Measurements from ENCODE around the gene SGMS1.
"Not testable (repeated sequence)": the region's sequence is repeated elsewhere in the genome, so short reads cannot be mapped to it uniquely, and the experiment has no call there.

Gene SGMS1

DNA sequence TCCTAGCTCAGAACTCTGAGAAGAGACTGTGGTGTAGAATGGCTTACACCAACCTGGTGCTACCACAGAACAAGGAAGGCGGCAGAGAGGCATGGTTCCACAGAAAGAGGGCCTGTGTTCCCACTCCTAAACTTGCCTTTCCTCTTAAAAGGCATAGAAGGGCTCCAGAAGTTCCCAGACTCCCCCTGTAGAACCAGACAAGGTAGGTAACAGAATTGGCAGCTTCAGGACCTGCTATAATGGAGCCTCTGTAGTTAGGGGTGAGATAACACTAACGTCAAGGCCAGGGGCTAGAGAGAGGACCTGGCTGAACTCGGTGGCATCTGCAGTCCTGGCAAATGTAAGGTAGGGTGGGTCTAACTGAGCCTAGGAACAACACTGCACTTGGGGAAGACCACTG is 26.7 kb upstream of the SGMS1 start:
- Histone ChIP-seq H3K9me3 (no peaks in the 10 kb centered on the region), H3K4me3 (no peak overlapping the region), H3K27me3 (ENCODE audit: low read depth) (peaks cover 10% of the 10 kb centered on the region), H3K36me3 (replicated peaks) (no peaks in the 10 kb centered on the region), H3K4me1 (no peaks in the 10 kb centered on the region)
- DNase-seq (ENCODE audit: low spot score in 2 of 2), result no peak
- in situ Hi-C loops (cut with MboI; ENCODE audit: low sequenced_read_pairs), result no loop called here

DNA sequence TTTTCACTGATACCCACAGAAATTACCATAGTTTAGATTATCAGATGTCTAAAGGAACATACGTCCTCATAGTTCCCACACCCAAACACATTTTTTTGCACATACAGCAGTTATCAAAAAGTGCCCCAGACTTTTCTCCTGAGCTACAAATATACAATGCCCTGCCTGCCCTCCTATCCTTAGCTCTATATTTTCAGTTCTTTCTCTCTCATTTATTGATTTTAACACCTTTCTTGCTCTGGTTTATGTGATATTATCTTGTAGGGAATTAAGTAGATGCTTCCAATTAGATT is 25.1 kb upstream of the SGMS1 start:
- no peaks in the 10 kb centered on the region; the same call in 1 of the 2 replicates for H3K27me3 ChIP-seq (ENCODE audit: low read depth)
- H3K36me3 ChIP-seq (replicated peaks), result no peaks in the 10 kb centered on the region
- in situ Hi-C loops (cut with MboI; ENCODE audit: low sequenced_read_pairs), result no loop called here
- no peaks in the 10 kb centered on the region for H3K9me3 ChIP-seq
- H3K4me1 ChIP-seq, result no peaks in the 10 kb centered on the region
- H3K4me3 ChIP-seq, result no peak overlapping the region
- DNase-seq (ENCODE audit: low spot score in 2 of 2), result no peak

DNA sequence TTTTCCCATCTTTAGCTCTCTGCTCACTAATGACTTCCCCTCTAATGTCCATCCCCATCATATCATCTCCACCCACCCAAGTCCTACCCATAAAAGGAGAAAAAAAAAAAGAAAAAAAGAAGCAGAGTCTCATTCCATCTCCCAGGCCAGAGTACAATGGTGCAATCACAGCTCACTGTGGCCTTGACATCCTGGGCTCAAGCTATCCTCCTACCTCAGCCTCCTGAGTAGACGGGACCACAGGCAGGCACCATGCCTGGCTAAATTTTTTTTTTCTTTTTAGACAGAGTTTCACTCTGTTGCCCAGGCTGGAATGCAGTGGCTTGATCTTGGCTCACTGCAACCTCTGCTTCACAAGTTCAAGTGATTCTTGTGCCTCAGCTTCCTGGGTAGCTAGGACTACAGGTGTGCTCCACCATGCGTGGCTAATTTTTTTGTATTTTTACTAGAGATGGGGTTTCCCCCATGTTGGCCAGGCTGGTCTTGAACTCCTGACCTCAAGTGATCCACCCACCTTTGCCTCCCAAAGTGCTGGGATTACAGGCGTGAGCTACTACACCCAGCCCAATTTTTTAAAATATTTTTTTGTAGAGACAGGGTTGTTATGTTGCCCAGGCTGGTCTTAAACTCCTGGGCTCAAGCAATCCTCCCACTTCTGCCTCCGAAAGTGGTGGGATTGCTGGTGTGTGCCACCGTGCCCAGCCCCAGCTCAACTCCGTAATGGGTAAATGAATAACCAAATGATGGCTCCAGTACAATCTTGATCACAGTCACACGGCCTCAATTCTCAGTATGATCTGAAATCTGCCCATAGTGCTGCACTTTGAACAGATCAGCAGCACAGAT is 24.6 kb upstream of the SGMS1 start:
- Histone ChIP-seq H3K36me3 (replicated peaks) (no peaks in the 10 kb centered on the region), H3K4me1 (no peaks in the 10 kb centered on the region), H3K27me3 (ENCODE audit: low read depth) (no peaks in the 10 kb centered on the region; the same call in 1 of the 2 replicates), H3K9me3 (no peaks in the 10 kb centered on the region), H3K4me3 (no peak overlapping the region)
- DNase-seq (ENCODE audit: low spot score in 2 of 2), result no peak
- in situ Hi-C loops (cut with MboI; ENCODE audit: low sequenced_read_pairs), result no loop called here

DNA sequence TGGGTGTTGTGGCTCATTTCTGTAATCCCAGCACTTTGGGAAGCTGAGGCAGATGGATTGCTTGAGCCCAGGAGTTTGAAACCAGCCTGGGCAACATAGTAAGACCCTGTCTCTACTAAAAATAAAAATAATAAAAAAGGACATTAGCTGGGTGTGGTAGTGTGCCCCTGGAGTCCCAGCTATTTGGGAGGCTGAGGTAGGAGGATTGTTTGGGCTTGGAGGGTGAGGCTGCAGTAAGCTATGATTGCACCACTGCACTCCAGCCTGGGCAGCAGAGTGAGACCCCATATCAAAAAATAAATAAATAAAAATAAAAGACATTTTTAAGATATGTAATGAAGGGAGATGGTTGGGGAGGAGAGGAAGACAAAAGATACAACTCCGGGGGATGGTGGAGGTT is 23.6 kb upstream of the SGMS1 start:
- DNase-seq (ENCODE audit: low spot score in 2 of 2); H3K9me3 ChIP-seq; H3K36me3 ChIP-seq (replicated peaks); H3K4me1 ChIP-seq; H3K4me3 ChIP-seq; H3K27me3 ChIP-seq (ENCODE audit: low read depth); in situ Hi-C loops (cut with MboI; ENCODE audit: low sequenced_read_pairs): not testable (repeated sequence)

DNA sequence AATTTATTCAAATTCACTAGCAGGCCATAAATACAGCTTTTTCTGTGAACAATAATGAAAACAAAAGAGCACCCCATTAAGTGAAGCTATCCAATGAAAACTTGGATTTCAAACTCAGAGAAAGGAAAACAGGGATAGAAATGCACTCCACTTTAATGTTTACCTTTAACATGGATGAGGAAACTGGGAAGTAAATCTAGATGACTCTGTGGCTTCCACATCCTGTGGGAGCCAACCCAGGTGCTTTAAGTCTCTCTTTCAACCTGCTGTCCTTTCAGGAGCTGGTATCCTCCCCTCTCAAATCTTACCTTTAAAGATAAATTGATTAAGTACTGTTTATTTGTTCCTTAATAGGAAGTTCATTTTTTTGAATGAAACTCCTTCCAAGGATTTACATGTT is 21.5 kb upstream of the SGMS1 start:
- H3K9me3 ChIP-seq, result no peaks in the 10 kb centered on the region
- H3K4me1 ChIP-seq, result no peaks in the 10 kb centered on the region
- DNase-seq (ENCODE audit: low spot score in 2 of 2), result no peak
- in situ Hi-C loops (cut with MboI; ENCODE audit: low sequenced_read_pairs), result no loop called here
- no peak overlapping the region for H3K4me3 ChIP-seq
- no peaks in the 10 kb centered on the region; the same call in 1 of the 2 replicates for H3K27me3 ChIP-seq (ENCODE audit: low read depth)
- H3K36me3 ChIP-seq (replicated peaks), result no peaks in the 10 kb centered on the region

DNA sequence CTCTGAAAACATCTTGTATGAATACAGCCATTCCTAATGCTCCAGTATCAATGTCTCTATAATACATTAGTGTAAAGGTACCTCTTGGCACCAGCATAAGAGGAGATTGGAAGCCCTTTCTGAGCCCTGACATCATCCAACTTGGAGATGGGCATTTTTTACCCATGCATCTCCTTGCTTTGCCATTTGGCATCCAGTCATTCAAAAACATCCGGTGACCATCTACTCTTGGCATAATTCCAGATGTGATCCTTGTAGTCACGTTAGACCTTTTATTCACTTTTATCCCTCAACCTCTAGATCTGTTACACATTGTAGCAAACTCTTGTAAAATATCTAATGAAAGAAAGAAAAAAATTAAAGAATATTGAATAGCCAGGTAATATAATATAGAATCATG is 17.9 kb upstream of the SGMS1 start:
- no peak for DNase-seq (ENCODE audit: low spot score in 2 of 2)

DNA sequence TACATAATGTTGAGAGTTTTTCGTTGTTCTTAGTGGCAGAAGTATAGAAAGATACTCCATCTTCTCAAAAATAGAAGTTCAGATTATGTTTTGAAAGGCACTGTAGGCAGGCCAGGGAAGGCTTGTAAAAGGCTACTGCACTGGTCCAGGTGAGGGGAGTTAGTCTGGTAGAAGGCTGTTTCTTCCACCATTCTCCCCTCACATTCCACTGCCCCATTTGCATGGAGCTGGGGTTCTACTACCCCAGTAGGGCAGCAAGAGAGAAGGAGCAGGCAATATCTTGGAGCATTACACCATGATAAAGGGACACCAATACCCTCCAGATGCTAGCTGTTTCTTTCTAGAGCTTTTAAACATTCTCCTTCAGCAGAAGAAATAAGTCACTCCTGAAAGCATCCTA is 16.5 kb upstream of the SGMS1 start:
- H3K9me3 ChIP-seq, result no peaks in the 10 kb centered on the region
- H3K4me1 ChIP-seq, result no peaks in the 10 kb centered on the region; the same call in 1 of the 2 replicates
- peaks cover 3% of the 10 kb centered on the region; the same call in 1 of the 2 replicates for H3K27me3 ChIP-seq (ENCODE audit: low read depth)
- in situ Hi-C loops (cut with MboI; ENCODE audit: low sequenced_read_pairs), result no loop called here
- no peak overlapping the region for H3K4me3 ChIP-seq
- no peaks in the 10 kb centered on the region for H3K36me3 ChIP-seq (replicated peaks)
- no peak for DNase-seq (ENCODE audit: low spot score in 2 of 2)

More for the DNA sequence above, 17.9 kb upstream of the SGMS1 start:
- Histone ChIP-seq H3K27me3 (ENCODE audit: low read depth) (peaks cover 3% of the 10 kb centered on the region; the same call in 1 of the 2 replicates), H3K4me3 (no peak overlapping the region), H3K4me1 (no peaks in the 10 kb centered on the region; the same call in 1 of the 2 replicates), H3K36me3 (replicated peaks) (no peaks in the 10 kb centered on the region), H3K9me3 (no peaks in the 10 kb centered on the region)
- in situ Hi-C loops (cut with MboI; ENCODE audit: low sequenced_read_pairs), result no loop called here

DNA sequence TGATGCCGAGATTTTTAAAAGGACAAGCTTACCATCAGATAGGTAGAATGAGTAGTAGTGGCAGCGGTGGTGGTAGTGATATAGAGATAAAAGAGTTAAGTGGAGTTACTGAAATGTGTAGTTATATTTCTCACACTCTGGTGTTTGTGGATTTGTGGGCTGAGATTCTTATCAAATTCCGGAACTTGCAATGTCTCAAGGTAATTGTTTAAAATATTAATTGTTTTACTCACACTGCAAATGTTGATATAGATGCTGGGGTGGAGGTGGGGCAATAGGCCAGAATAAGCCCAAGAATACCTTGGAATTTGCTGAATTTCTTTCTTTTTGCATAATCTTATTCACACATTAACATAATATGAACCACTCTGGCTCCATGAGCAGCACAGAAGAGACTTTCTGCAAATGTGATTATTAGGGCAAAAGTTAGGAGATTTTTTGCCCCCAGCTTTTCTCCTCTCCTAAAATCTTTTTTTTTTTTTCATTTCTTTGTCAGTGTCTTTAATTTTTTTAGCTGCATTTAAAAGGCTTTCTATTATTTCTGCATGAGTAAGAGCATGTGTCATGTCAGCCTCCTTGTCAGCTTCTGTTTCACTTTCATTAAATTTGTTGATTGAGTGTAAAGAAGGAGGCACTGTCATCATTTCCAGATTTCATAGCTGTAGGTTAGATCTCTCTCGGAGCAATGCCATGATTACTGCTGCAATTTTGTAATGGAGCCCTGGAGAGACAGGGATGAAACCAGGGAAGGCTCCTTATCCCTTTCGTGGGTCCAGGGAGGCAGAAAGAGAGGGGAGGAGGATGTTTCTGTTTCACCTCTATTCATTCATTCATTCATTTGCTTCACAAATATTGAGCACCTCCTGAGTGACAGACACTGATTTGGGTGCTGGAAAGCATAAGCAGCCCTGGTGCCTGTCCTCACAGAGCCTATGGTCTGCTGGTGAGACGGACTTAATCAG is 13.1 kb upstream of the SGMS1 start:
- H3K27me3 ChIP-seq (ENCODE audit: low read depth), result 0 out of 2 replicates have a peak, but pooled peaks cover 3% of the 10 kb centered on the region
- no peaks in the 10 kb centered on the region for H3K9me3 ChIP-seq
- DNase-seq (ENCODE audit: low spot score in 2 of 2), result no peak
- H3K4me1 ChIP-seq, result no peaks in the 10 kb centered on the region; the same call in 1 of the 2 replicates
- no peaks in the 10 kb centered on the region for H3K36me3 ChIP-seq (replicated peaks)
- no peak overlapping the region for H3K4me3 ChIP-seq
- in situ Hi-C loops (cut with MboI; ENCODE audit: low sequenced_read_pairs), result no loop called here

DNA sequence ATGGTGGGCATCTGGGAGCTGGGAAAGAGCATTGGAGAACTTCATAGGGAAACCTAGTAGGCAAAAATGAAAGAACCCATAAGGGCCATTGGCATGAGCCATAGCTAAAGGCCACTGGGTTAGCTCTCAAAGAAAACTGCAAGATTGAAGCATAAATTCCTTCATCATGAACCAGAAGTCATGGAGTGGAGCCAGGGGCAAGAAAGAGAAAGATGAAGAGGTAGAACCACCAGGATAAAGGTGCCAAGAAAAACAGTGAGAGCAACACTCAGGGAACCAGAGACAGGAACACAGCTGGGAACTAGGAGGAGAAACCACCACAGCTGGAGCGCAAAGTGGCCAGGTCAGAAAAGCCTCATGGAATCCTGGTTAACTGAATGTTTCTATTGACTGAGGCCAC is 11.5 kb upstream of the SGMS1 start:
- Histone ChIP-seq H3K36me3 (replicated peaks) (no peaks in the 10 kb centered on the region), H3K27me3 (ENCODE audit: low read depth) (0 out of 2 replicates have a peak, but pooled peaks cover 3% of the 10 kb centered on the region), H3K4me3 (no peak overlapping the region), H3K4me1 (no peaks in the 10 kb centered on the region; the same call in 1 of the 2 replicates), H3K9me3 (no peaks in the 10 kb centered on the region)
- no peak for DNase-seq (ENCODE audit: low spot score in 2 of 2)
- in situ Hi-C loops (cut with MboI; ENCODE audit: low sequenced_read_pairs), result no loop called here

DNA sequence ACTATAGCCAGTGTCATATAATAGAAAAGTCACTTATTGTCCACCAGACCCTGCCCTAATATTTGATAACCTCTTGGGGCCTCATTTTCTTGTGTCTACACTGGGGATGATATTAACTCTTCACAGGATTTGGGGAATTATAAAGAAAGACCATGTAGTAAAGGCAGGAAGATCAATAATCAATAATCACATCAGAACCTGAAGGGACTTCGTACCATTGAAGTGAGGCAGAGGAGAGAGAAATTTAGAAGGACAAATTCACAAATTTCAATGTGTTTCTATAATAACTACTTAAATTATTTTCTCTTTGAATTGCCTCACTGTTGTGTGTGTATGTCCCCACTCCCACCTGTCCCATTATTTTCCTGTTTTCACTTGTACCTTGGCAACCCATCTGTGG is 10.7 kb upstream of the SGMS1 start:
- H3K27me3 ChIP-seq (ENCODE audit: low read depth), result no peaks in the 10 kb centered on the region
- in situ Hi-C loops (cut with MboI; ENCODE audit: low sequenced_read_pairs), result no loop called here
- H3K4me1 ChIP-seq, result no peaks in the 10 kb centered on the region; the same call in 1 of the 2 replicates
- DNase-seq (ENCODE audit: low spot score in 2 of 2), result no peak
- no peaks in the 10 kb centered on the region for H3K36me3 ChIP-seq (replicated peaks)
- no peaks in the 10 kb centered on the region for H3K9me3 ChIP-seq
- H3K4me3 ChIP-seq, result no peak overlapping the region

DNA sequence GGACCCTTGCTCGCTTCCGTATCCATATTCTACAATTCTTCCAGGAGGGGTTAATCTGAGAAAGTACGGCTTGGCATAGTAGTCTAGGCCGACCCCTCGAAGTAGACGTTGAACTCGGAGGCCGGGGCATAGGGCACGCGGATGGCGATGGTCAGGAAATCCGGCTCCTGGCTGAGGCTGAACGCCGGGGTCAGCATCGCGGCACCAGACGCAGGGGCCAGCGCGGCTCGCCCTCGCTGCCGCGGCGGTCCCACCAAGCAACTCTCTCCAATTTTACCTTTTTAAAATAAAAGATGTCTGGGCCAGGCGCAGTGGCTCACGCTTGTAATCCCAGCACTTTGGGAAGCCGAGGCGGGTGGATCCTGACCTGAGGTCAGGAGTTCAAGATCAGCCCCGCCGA is 7.3 kb upstream of the SGMS1 start:
- Histone ChIP-seq H3K27me3 (ENCODE audit: low read depth) (no peaks in the 10 kb centered on the region), H3K4me1 (peaks cover 3% of the 10 kb centered on the region; the same call in 1 of the 2 replicates), H3K9me3 (no peaks in the 10 kb centered on the region), H3K36me3 (replicated peaks) (no peaks in the 10 kb centered on the region), H3K4me3 (no peak overlapping the region)
- DNase-seq (ENCODE audit: low spot score in 2 of 2), result no peak
- in situ Hi-C loops (cut with MboI; ENCODE audit: low sequenced_read_pairs), result no loop called here

DNA sequence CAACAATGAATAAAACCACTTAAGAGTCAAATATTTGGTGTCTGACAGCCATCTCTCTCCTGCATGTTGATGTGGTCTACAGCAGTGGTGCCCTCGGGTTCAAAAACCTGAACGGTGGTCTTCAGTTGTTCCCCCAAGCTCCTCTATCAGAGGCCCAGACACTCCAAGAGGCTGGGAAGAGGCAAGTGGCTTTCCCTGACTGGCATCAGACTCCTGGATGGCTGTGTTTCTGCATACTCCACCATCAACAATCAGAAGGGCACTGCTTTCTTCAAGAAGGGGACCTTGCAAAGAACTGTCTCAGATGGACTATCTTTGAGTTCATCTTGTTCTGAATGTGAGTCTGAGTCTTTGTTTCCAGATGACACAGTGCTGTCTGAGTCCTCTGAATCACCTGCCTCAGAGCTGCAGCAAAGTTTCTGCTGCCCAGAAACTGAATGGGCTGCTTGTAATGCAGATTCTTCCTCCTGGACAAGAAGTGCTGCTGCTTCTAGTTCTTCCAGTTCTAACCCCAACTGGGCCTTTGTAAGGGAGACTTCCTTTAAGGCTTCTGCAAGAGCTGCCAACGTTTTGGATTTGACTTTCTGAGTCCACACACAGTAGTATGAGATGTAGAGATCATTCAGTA is 5.9 kb upstream of the SGMS1 start:
- Histone ChIP-seq H3K27me3 (ENCODE audit: low read depth) (no peaks in the 10 kb centered on the region), H3K36me3 (replicated peaks) (no peaks in the 10 kb centered on the region), H3K9me3 (no peaks in the 10 kb centered on the region), H3K4me1 (peaks cover 3% of the 10 kb centered on the region; the same call in 1 of the 2 replicates), H3K4me3 (no peak overlapping the region)
- in situ Hi-C loops (cut with MboI; ENCODE audit: low sequenced_read_pairs), result no loop called here
- DNase-seq (ENCODE audit: low spot score in 2 of 2), result no peak

DNA sequence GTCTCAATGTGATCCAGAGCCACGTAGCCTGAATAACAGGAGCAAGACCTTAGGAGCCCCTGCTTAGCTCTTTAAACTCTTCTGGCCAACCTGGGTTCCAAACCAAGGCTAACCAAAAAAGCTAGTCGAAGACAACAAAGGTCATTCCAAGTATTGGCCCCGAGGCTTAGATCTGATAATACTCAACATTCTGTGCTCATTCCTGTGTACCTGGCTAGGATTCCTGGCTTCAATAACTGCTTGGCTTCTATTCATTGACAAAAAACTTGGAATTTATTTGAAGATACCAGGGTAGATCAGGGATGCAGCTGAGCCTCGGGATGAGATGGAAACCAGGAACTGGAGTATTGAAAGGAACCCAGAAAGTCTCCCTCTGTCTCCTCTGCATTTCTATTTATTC is 4.1 kb upstream of the SGMS1 start:
- no peak for DNase-seq (ENCODE audit: low spot score in 2 of 2)
- no peaks in the 10 kb centered on the region for H3K36me3 ChIP-seq (replicated peaks)
- no peaks in the 10 kb centered on the region for H3K9me3 ChIP-seq
- no peak overlapping the region for H3K4me3 ChIP-seq
- in situ Hi-C loops (cut with MboI; ENCODE audit: low sequenced_read_pairs), result no loop called here
- H3K4me1 ChIP-seq, result peaks cover 3% of the 10 kb centered on the region; the same call in 1 of the 2 replicates
- no peaks in the 10 kb centered on the region for H3K27me3 ChIP-seq (ENCODE audit: low read depth)
